Mesendoderm (in vitro differentiated cells): ENCODE measurements around the gene PSKH1.

ENCODE experiments used
- DNase-seq: peaks from one replicate; pipeline ENCODE4 v3.0.0; 2013
- H2AK5ac ChIP-seq: 2 replicates; pipeline ENCODE4 v1.6.1; 2013; ENCODE audit warnings: low read length, inconsistent platforms
- H2BK120ac ChIP-seq: 2 replicates; pipeline ENCODE4 v1.6.1; 2013; ENCODE audit warnings: low read depth, mild to moderate bottlenecking, low read length, moderate library complexity, mixed read lengths
- H2BK15ac ChIP-seq: replicated peaks from 2 replicates; pipeline ENCODE4 v1.6.1; 2013; ENCODE audit warnings: low read depth, mild to moderate bottlenecking, moderate library complexity
- H2BK5ac ChIP-seq: 2 replicates; pipeline ENCODE4 v1.6.1; 2013; ENCODE audit warnings: low read length, inconsistent platforms
- H3K18ac ChIP-seq: 2 replicates; pipeline ENCODE4 v1.6.1; 2013; ENCODE audit warnings: mild to moderate bottlenecking, low read length, mixed read lengths
- H3K23ac ChIP-seq: one replicate; pipeline ENCODE4 v1.6.1; 2013; ENCODE audit warnings: low read length
- H3K27ac ChIP-seq: 2 replicates; pipeline ENCODE4 v1.5.1; 2013; ENCODE audit warnings: low read depth, mild to moderate bottlenecking, inconsistent platforms, low read length, moderate library complexity
- H3K27me3 ChIP-seq: 2 replicates; pipeline ENCODE4 v1.6.1; 2013; ENCODE audit warnings: low read length, control low read depth, mild to moderate bottlenecking, inconsistent platforms; ENCODE audit not compliant: insufficient read depth, poor library complexity
- H3K36me3 ChIP-seq: 2 replicates; pipeline ENCODE4 v1.6.1; 2013; ENCODE audit warnings: low read length, inconsistent platforms; ENCODE audit not compliant: control insufficient read depth, insufficient read depth
- H3K4ac ChIP-seq: one replicate; pipeline ENCODE4 v1.6.1; 2013; ENCODE audit warnings: low read depth, mild to moderate bottlenecking, low read length, moderate library complexity
- H3K4me1 ChIP-seq: 2 replicates; pipeline ENCODE4 v1.6.1; 2013; ENCODE audit warnings: low read depth, low read length, inconsistent platforms; ENCODE audit not compliant: control insufficient read depth
- H3K4me2 ChIP-seq: 2 replicates; pipeline ENCODE4 v1.6.1; 2013; ENCODE audit warnings: low read length
- H3K4me3 ChIP-seq: 2 replicates; pipeline ENCODE4 v1.5.1; 2013; ENCODE audit warnings: mild to moderate bottlenecking, low read length
- H3K56ac ChIP-seq: one replicate; pipeline ENCODE4 v1.6.1; 2013; ENCODE audit warnings: low read length
- H3K79me1 ChIP-seq: 2 replicates; pipeline ENCODE4 v1.6.1; 2013; ENCODE audit warnings: low read length, inconsistent platforms
- H3K79me2 ChIP-seq: 2 replicates; pipeline ENCODE4 v1.6.1; 2013; ENCODE audit warnings: mild to moderate bottlenecking, low read length; ENCODE audit not compliant: control insufficient read depth, insufficient read depth
- H3K9ac ChIP-seq: 2 replicates; pipeline ENCODE4 v1.6.1; 2013; ENCODE audit warnings: low read length, inconsistent platforms
- H4K5ac ChIP-seq: one replicate; pipeline ENCODE4 v1.6.1; 2013; ENCODE audit warnings: low read length
- H4K8ac ChIP-seq: one replicate; pipeline ENCODE4 v1.6.1; 2013; ENCODE audit warnings: low read depth, mild to moderate bottlenecking, control low read depth, low read length, moderate library complexity
- WGBS: extraction: QIAGEN DNeasy Blood & Tissue Kit; methylation state at CpG from one replicate; pipeline ENCODE4 v1.1.7; 2013; ENCODE audit warnings: low lambda C conversion rate, missing lambda C conversion rate; ENCODE audit not compliant: insufficient coverage; ENCODE audit errors: extremely low coverage; 5-methylcytosine and 5-hydroxymethylcytosine counted together

PSKH1 gene

GRCh38 chr16:67917140-67917851 is 24.2 kb downstream of the PSKH1 start:
- Histone ChIP-seq H4K5ac (no peak overlapping the region), H3K79me2 (peaks cover 7% of the 10 kb centered on the region), H3K4me2 (no peak overlapping the region), H3K4me1 (peaks cover 21% of the 10 kb centered on the region), H2AK5ac (peak overlapping the region; percentile 96), H3K23ac (peak overlapping the region; percentile 25), H3K56ac (peak overlapping the region; percentile 77), H3K27ac (no peak overlapping the region), H3K27me3 (no peaks in the 10 kb centered on the region), H3K9ac (peak overlapping the region; percentile 14), H3K4ac (no peak overlapping the region), H3K79me1 (peaks cover 15% of the 10 kb centered on the region), H3K36me3 (no peaks in the 10 kb centered on the region), H2BK5ac (peak overlapping the region; percentile 46), H3K18ac (no peak overlapping the region), H4K8ac (no peak overlapping the region), H2BK120ac (no peak overlapping the region), H3K4me3 (no peak overlapping the region), H2BK15ac (no peak overlapping the region)
- DNase-seq: no peak
- no CpG with 5 or more reads among the region's 6 CpGs for WGBS

GRCh38 chr16:67917852-67918236 is 24.8 kb downstream of the PSKH1 start:
- Histone ChIP-seq H3K18ac (no peak overlapping the region), H3K4me2 (no peak overlapping the region), H3K36me3 (no peaks in the 10 kb centered on the region), H3K79me1 (peaks cover 15% of the 10 kb centered on the region), H3K4me3 (no peak overlapping the region), H3K4ac (no peak overlapping the region), H3K27me3 (no peaks in the 10 kb centered on the region), H3K56ac (peak overlapping the region; percentile 77), H3K23ac (peak overlapping the region; percentile 25), H2BK5ac (peak overlapping the region; percentile 46), H2BK120ac (no peak overlapping the region), H2AK5ac (peak overlapping the region; percentile 96), H3K79me2 (peaks cover 7% of the 10 kb centered on the region), H4K8ac (no peak overlapping the region), H3K4me1 (peaks cover 21% of the 10 kb centered on the region), H4K5ac (no peak overlapping the region), H3K9ac (peak overlapping the region; percentile 14), H3K27ac (no peak overlapping the region), H2BK15ac (no peak overlapping the region)
- peak; percentile 88 for DNase-seq
- WGBS: no CpG with 5 or more reads among the region's 4 CpGs

- Histone ChIP-seq H3K79me2 (peaks cover 7% of the 10 kb centered on the region), H2AK5ac (no peak overlapping the region), H3K27me3 (no peaks in the 10 kb centered on the region), H3K4me3 (no peak overlapping the region), H3K56ac (peak overlapping the region; percentile 51), H2BK120ac (no peak overlapping the region), H3K4me2 (no peak overlapping the region), H3K18ac (no peak overlapping the region), H2BK5ac (peak overlapping the region; percentile 36), H3K36me3 (no peaks in the 10 kb centered on the region), H3K9ac (peak overlapping the region; percentile 23), H3K27ac (no peak overlapping the region), H3K79me1 (peaks cover 17% of the 10 kb centered on the region), H3K4me1 (peaks cover 19% of the 10 kb centered on the region), H4K8ac (no peak overlapping the region), H3K4ac (no peak overlapping the region), H2BK15ac (no peak overlapping the region), H4K5ac (no peak overlapping the region), H3K23ac (peak overlapping the region; percentile 15)
- WGBS: no CpG with 5 or more reads among the region's 6 CpGs
- peak; percentile 66 for DNase-seq
Observed at GRCh38 chr16:67919622-67920221, 26.7 kb downstream of the PSKH1 start.

- no peak overlapping the region for H2BK120ac ChIP-seq
- no peak overlapping the region for H3K56ac ChIP-seq
- H2AK5ac ChIP-seq: no peak overlapping the region
- peaks cover 2% of the 10 kb centered on the region for H3K79me2 ChIP-seq
- no peak for DNase-seq
- H3K36me3 ChIP-seq: no peaks in the 10 kb centered on the region
- no peak overlapping the region for H4K8ac ChIP-seq
- H4K5ac ChIP-seq: no peak overlapping the region
- peaks cover 7% of the 10 kb centered on the region for H3K4me1 ChIP-seq
- H3K4me2 ChIP-seq: no peak overlapping the region
- H3K4ac ChIP-seq: no peak overlapping the region
- no peak overlapping the region for H2BK15ac ChIP-seq
- H3K4me3 ChIP-seq: no peak overlapping the region
- no CpG with 5 or more reads among the region's 5 CpGs for WGBS
- no peak overlapping the region for H3K23ac ChIP-seq
- no peak overlapping the region for H2BK5ac ChIP-seq
- H3K18ac ChIP-seq: no peak overlapping the region
- H3K27ac ChIP-seq: no peak overlapping the region
- H3K79me1 ChIP-seq: peaks cover 14% of the 10 kb centered on the region
- H3K27me3 ChIP-seq: no peaks in the 10 kb centered on the region
- H3K9ac ChIP-seq: no peak overlapping the region
Observed at GRCh38 chr16:67922221-67922620, 29.2 kb downstream of the PSKH1 start.

- H3K79me1 ChIP-seq: peaks cover 11% of the 10 kb centered on the region
Observed at GRCh38 chr16:67922740-67923139, 29.7 kb downstream of the PSKH1 start.

More at GRCh38 chr16:67922740-67923139, 29.7 kb downstream of the PSKH1 start:
- Histone ChIP-seq H3K56ac (no peak overlapping the region), H3K18ac (no peak overlapping the region), H3K9ac (no peak overlapping the region), H3K27me3 (no peaks in the 10 kb centered on the region), H2BK5ac (no peak overlapping the region), H2AK5ac (no peak overlapping the region), H4K8ac (no peak overlapping the region), H2BK120ac (no peak overlapping the region), H4K5ac (no peak overlapping the region), H3K79me2 (peaks cover 2% of the 10 kb centered on the region), H3K4me3 (no peak overlapping the region), H3K4me2 (no peak overlapping the region), H3K4ac (no peak overlapping the region), H3K36me3 (no peaks in the 10 kb centered on the region), H3K27ac (no peak overlapping the region), H2BK15ac (no peak overlapping the region), H3K23ac (no peak overlapping the region), H3K4me1 (peaks cover 2% of the 10 kb centered on the region)
- peak; percentile 29 for DNase-seq
- no CpG with 5 or more reads among the region's 8 CpGs for WGBS
